NB4 (cell line): Measurements from ENCODE around the gene ERICH4.

Source experiments
- POLR2A ChIP-seq: IDR thresholded peaks from 2 replicates; pipeline ENCODE4 v1.6.1; 2011; ENCODE audit warnings: mild to moderate bottlenecking; ENCODE audit not compliant: insufficient read length; ENCODE audit errors: extremely low read depth
- TF ChIP-seq, protein P1 (sequence below): IDR thresholded peaks from one replicate; pipeline ENCODE4 v1.5.1; 2012; ENCODE audit warnings: low read depth, low read length

- TF ChIP-seq, protein P1, sequence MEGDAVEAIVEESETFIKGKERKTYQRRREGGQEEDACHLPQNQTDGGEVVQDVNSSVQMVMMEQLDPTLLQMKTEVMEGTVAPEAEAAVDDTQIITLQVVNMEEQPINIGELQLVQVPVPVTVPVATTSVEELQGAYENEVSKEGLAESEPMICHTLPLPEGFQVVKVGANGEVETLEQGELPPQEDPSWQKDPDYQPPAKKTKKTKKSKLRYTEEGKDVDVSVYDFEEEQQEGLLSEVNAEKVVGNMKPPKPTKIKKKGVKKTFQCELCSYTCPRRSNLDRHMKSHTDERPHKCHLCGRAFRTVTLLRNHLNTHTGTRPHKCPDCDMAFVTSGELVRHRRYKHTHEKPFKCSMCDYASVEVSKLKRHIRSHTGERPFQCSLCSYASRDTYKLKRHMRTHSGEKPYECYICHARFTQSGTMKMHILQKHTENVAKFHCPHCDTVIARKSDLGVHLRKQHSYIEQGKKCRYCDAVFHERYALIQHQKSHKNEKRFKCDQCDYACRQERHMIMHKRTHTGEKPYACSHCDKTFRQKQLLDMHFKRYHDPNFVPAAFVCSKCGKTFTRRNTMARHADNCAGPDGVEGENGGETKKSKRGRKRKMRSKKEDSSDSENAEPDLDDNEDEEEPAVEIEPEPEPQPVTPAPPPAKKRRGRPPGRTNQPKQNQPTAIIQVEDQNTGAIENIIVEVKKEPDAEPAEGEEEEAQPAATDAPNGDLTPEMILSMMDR, result no peak
- TF ChIP-seq POLR2A, result no peak
Observed at GRCh38 chr19:41399525-41399924, 43.4 kb upstream of the ERICH4 start.
